Measurements from ENCODE around the gene ZFHX3. TPM values are rescaled to one million over a fixed set of nuclear protein-coding genes. Genes with fewer than 3 reads are reported as not detected.

The ZFHX3 gene, protein sequence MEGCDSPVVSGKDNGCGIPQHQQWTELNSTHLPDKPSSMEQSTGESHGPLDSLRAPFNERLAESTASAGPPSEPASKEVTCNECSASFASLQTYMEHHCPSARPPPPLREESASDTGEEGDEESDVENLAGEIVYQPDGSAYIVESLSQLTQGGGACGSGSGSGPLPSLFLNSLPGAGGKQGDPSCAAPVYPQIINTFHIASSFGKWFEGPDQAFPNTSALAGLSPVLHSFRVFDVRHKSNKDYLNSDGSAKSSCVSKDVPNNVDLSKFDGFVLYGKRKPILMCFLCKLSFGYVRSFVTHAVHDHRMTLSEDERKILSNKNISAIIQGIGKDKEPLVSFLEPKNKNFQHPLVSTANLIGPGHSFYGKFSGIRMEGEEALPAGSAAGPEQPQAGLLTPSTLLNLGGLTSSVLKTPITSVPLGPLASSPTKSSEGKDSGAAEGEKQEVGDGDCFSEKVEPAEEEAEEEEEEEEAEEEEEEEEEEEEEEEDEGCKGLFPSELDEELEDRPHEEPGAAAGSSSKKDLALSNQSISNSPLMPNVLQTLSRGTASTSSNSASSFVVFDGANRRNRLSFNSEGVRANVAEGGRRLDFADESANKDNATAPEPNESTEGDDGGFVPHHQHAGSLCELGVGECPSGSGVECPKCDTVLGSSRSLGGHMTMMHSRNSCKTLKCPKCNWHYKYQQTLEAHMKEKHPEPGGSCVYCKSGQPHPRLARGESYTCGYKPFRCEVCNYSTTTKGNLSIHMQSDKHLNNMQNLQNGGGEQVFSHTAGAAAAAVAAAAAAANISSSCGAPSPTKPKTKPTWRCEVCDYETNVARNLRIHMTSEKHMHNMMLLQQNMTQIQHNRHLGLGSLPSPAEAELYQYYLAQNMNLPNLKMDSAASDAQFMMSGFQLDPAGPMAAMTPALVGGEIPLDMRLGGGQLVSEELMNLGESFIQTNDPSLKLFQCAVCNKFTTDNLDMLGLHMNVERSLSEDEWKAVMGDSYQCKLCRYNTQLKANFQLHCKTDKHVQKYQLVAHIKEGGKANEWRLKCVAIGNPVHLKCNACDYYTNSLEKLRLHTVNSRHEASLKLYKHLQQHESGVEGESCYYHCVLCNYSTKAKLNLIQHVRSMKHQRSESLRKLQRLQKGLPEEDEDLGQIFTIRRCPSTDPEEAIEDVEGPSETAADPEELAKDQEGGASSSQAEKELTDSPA (N-terminal part only)
- 10 to 100 TPM; 19.7 to 70.4 (median 34.6) TPM for total RNA-seq

DNA sequence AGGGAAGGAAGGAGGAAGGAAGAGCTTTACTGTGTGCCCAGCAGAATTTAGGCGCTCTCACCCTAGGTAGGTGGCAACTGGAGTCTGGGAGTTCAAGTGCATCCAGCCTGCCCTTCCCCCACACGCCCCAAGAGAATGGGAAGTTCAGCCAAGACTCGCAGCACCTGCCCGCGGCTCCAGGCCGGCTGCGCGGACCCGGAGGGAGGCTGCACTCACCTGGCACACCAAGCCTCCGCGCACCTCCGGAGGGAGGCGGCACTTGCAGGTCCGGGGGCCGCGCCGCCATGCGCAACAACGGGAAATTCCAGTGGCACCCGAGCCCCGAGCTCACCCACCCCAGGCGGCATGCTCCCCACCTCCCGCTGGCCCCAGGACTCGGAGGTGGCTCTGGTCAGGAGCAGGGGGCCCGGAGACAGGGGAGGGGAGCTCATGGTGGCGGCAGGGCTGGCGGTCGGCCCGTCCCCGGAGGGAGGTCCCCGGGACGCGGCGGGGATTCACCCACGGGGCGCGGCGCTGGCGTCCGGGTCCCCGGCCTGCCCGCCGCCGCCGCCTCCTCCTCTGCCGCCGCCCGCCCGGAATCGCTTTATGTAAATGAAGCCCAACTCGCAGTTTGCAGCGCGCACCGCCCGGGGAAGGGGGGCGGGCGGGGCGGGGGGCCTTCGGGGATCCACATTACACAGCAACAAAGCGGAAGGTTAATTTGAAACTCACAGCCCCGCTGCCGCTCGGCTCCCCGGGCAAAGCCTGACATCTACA lies at the start of gene ZFHX3:
ZFHX3 (minus strand) TSS at position 593 of the 756 bp plus-strand sequence. CDS start 87,983 bp downstream, outside the sequence.
- TF ChIP-seq, protein P1, sequence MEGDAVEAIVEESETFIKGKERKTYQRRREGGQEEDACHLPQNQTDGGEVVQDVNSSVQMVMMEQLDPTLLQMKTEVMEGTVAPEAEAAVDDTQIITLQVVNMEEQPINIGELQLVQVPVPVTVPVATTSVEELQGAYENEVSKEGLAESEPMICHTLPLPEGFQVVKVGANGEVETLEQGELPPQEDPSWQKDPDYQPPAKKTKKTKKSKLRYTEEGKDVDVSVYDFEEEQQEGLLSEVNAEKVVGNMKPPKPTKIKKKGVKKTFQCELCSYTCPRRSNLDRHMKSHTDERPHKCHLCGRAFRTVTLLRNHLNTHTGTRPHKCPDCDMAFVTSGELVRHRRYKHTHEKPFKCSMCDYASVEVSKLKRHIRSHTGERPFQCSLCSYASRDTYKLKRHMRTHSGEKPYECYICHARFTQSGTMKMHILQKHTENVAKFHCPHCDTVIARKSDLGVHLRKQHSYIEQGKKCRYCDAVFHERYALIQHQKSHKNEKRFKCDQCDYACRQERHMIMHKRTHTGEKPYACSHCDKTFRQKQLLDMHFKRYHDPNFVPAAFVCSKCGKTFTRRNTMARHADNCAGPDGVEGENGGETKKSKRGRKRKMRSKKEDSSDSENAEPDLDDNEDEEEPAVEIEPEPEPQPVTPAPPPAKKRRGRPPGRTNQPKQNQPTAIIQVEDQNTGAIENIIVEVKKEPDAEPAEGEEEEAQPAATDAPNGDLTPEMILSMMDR (IDR thresholded peaks at IDR 0.05; ENCODE audit: low read depth) = no peak

DNA sequence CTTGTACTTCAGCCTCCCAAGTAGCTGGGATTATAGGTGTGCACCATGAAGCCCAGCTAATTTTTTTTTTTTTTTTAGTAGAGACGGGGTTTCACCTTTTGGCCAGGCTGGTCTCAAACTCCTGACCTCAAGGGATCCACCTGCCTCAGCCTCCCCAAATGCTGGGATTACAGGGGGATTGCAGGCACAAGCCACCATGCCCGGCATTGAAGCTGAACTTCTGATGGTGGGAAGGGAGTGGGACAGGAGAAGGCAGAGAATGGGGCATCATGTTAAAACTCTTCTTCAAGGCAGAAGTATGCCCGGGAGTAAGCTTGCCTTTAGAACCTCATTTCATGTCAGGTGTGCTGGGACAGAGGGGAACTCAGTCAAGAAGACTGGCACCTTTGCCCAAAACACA lies 48.6 kb upstream of the ZFHX3 start:
- TF ChIP-seq, protein P1 (IDR thresholded peaks at IDR 0.05; ENCODE audit: low read depth) = no peak

DNA sequence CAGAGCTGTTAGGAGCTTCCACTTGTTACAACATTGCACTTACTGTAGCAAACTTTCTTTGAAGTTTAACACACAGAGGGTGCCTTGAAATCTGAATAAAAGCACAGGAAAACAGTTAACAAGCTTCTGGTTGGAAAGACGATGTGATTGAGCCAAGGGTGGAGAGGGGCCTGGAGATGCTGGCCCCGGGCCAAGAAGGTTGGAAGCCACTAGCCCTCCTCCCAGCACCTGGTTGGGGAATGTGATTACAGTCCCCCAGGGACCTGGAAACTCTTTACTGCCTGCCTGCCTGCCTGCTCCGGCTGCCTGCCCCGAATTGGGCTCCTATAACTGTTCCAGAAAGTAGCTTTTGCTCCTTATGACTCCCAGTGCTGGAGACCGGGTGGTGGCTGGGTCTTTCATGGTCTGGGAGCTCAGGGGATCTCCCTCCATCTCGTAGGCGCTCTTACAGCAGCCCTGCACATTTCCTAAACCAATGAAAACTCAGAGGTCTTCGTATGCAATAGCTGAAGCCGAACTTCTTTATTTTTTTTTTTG lies 48.0 kb upstream of the ZFHX3 start:
- TF ChIP-seq, protein P1 (IDR thresholded peaks at IDR 0.05; ENCODE audit: low read depth) = no peak

DNA sequence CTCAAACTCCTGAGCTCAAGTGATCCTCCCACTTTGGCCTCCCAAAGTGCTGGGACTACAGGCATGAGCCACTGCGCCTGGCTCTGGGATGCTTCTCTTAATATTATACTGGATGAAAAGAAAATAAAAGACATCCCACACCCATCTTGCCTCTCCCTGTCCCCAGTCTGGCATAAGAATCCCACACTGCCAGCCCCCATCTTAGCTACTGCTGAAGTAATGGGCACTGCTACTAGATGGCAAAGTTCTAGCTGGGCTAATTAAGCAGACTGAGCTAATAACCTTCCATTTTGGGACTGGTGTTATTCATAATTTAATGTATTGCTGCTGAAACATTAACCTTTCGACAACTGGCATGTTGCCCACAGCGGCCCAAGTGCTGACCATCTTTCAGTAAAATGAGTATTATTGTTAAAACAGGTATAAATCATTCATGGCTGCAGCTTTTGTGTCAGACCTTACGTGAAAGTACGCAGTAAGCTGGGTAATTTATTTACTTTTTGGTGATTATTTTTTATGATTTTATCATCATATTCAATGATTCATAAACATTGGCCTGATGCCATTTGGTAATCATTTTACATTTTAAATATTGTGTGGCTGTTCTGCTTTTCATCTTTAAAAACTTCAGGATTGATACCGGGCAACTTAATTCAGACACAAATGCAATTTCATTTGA lies 47.4 kb upstream of the ZFHX3 start:
- TF ChIP-seq, protein P1 (IDR thresholded peaks at IDR 0.05; ENCODE audit: low read depth) = no peak

DNA sequence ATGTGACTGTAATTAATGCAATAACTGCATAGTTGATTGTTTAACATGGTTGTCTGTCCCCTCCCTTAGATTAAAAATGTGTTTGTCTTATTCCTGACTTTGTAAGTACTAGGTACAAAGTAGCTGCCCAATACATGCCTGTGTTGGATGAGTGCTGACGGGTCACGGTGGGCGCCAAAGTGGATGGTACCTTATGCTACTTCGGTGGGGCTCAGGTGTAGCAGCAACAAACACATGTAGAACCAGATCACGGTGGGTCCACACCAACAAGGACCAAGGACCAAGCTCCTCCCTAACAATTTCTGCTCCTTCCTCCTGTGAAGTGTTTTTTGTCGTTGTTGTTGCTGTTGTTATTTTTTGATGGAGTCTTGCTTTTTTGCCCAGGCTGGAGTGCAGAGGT lies 46.4 kb upstream of the ZFHX3 start:
- TF ChIP-seq, protein P1 (IDR thresholded peaks at IDR 0.05; ENCODE audit: low read depth) = no peak
